Islet of Langerhans (tissue), 1 donor: ENCODE results near the gene PDE4B.

Source experiments
- FAIRE-seq: peaks from one replicate; lab custom pipeline; 2011; peaks lifted over from hg19 to GRCh38; lab: Jason Lieb, UNC

PDE4B gene

GRCh38 chr1:66266350-66266749 lies 473.7 kb downstream of the PDE4B start:
- FAIRE-seq = no peak

- no peak for FAIRE-seq
Measured at GRCh38 chr1:66266756-66267155, 474.1 kb downstream of the PDE4B start.

- FAIRE-seq = peak; percentile 9
Measured at GRCh38 chr1:66267201-66267940, 474.7 kb downstream of the PDE4B start.

- no peak for FAIRE-seq
Measured at GRCh38 chr1:66269222-66269621, 476.5 kb downstream of the PDE4B start.

GRCh38 chr1:66270119-66270812 lies 477.6 kb downstream of the PDE4B start:
- no peak for FAIRE-seq

DNA sequence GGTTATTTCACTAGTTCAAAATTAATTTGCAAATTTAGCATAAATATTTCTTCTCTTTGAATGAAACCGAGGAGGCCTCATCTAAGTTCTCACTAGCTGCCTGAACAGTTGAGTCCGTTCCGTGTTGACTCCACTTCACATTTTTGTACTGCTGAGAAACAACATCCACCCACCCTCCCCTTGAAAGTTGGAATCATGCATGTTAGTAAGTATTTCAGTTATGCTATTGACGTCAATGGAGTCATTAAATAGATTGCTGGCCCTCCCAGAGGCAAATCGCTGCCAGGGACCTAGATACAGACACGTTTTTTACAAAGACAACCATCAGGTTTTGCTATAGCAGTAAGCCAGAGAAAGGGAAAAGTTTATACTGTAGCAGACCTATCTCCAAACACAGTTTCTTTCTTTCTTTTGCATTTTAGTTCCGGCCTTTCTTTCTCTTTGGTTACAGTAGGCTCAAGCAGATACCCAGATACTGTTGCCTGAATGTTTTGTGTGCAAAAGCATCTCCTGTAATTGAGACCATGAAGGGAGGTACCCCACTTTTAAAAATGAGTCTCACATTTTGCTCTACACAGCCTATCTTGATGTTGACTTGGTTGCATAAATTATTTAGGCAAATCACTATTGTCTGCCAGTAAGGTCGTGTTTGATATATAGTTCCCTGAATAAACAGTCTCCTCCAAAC lies 478.7 kb downstream of the PDE4B start:
- FAIRE-seq = peak; percentile 93

DNA sequence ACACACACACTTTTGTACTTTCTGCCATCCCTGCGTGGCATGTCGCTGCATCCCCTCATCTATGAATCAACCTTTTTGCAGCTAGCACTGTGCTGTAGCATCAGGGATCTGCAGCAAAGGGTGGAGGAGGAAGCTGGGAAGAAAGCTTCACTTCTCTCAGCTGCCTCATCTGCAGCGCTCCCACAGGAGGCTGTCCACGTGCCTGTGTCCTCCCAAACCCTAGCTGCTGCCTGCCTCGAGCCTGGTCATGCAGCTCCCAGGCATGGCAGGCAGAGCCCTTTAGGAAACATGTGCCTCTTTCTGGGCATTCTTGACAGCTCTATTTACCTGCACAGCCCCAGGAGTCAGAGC lies 479.2 kb downstream of the PDE4B start:
- no peak for FAIRE-seq

GRCh38 chr1:66273656-66274055 lies 481.0 kb downstream of the PDE4B start:
- FAIRE-seq = no peak

- FAIRE-seq = no peak
Measured at GRCh38 chr1:66274634-66275033, 481.9 kb downstream of the PDE4B start.

DNA sequence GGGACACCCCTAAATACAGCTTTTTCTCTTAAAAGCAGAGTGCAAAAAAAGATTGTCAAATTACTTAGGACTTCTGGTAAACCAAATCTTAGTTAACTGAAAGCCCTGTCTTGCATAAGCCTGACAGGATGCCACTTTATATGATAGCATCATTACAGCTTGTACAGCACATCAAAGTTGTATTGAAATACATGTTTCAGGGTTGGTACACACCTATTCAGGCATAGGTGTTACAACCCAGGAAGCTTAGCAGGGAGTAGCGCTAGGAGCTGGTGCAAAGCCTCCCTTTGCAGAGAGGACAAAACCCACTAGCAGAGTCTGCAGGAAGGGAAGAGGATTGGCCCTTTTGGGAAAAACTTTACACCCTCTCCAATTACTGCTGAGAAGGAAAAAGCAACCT lies 482.4 kb downstream of the PDE4B start:
- FAIRE-seq = no peak

DNA sequence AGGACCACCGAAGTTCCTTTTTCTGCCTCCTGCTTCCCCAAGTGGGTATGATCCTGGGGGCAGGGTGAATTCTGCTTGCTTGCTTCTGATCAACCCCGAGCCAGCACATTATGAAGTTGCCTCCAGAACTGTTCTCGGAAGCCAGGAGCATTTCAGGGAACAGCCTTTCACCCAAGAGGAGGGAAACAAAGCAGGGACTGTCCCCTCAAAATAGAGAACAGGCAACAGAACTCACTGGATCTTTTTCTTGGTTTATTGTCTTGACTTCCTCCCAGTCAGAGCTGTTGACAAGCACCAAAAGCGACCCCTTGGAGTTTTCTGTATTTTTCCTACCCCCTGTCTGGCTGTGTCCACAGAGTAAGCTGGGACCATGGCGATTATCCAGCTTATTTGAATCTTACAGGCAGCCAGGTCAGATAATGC lies 482.9 kb downstream of the PDE4B start:
- no peak for FAIRE-seq

DNA sequence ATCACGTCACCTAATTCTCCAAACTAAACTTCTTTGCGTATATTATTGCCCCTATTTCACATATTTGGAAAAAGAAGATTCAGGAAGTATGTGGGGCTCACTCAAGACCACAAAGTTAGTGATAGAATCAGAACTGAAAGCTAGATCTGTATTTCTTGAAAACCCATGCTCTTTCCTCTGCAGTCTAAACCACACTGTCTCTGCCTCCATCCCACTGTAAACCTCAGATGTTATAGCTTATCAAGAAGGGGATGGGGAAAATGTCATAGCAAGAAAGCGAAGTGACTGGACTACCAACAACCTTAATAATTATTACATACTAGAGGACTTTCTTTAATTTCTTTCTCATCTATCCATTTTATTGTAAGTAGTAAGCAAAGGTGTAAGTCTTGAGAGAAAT lies 483.5 kb downstream of the PDE4B start:
- FAIRE-seq = no peak

- no peak for FAIRE-seq
Measured at GRCh38 chr1:66278260-66279021, 485.7 kb downstream of the PDE4B start.

GRCh38 chr1:66281808-66282207 lies 489.1 kb downstream of the PDE4B start:
- no peak for FAIRE-seq

DNA sequence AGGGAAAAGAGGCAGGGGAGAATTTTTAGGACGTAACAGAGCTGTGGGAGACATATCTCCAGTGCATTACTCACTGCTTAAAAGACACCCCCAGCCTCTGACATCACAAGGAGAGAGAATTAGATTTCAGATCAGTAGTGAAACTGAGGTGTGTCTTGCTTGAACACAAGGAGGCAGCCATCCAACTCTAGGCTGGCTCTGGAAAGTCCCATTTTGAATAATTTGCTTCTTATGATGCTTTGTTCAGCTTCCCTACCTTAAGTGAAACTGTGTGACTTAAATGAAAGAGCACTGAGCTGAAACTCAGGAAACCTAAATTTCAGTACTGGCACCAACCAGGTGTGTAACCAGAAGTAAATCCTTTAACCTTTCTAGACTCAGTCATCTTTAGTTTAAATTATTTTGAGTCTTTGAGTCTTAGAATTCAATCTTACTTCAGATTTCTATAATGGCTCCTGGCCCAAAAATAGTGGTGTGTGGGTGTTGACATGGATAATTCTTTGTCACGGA lies 489.7 kb downstream of the PDE4B start:
- FAIRE-seq = no peak

- FAIRE-seq = no peak
Measured at GRCh38 chr1:66282891-66283621, 490.4 kb downstream of the PDE4B start.

GRCh38 chr1:66283622-66284041 lies 490.9 kb downstream of the PDE4B start:
- no peak for FAIRE-seq

- FAIRE-seq = no peak
Measured at GRCh38 chr1:66284746-66285145, 492.1 kb downstream of the PDE4B start.

- no peak for FAIRE-seq
Measured at GRCh38 chr1:66285618-66286270, 493.0 kb downstream of the PDE4B start.

DNA sequence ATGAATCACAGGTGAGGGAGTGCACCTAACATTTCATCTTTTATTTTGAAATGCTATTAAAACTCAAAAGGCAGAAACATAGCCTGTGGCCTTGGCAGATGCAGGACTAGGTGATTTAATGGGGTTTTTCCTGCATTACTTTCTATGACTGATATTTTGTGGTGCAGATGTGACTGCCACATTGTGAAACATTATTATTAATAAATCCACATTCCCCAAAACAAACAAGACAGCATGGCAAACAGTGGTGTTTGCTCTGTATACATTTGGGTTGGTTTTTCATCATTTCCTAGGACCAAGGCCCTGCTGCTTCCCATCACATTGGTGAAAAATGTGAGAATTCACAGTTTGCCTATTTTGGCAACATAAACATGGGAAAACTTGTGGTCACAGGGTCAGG lies 493.6 kb downstream of the PDE4B start:
- no peak for FAIRE-seq

DNA sequence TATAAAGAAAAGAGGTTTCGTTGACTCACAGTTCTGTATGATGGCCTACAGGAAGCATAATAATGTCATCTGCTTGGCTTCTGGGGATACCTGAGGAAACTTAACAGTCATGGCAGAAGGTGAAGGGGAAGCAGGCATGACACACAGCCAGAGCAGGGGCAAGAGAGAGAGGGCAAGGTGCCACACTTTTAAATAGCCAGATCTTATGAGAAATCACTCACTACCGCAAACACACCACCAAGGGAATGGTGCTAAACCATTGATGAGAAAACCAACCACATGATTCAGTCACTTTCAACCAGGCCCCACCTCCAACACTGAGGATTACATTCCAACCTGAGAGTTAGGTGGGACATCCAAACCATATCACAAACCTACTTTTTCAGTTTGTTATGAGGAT lies 495.4 kb downstream of the PDE4B start:
- FAIRE-seq = no peak
